HG03558 (cell line): ENCODE measurements around the gene SLC28A2.

ENCODE experiments used
- ATAC-seq: cut with Tn5 transposase; IDR thresholded peaks from one replicate; pipeline ENCODE4 v1.9.1; 2021; ENCODE audit warnings: moderate number of reproducible peaks; ENCODE audit not compliant: unreplicated experiment; ENCODE audit errors: extremely low read depth

The SLC28A2 gene

DNA sequence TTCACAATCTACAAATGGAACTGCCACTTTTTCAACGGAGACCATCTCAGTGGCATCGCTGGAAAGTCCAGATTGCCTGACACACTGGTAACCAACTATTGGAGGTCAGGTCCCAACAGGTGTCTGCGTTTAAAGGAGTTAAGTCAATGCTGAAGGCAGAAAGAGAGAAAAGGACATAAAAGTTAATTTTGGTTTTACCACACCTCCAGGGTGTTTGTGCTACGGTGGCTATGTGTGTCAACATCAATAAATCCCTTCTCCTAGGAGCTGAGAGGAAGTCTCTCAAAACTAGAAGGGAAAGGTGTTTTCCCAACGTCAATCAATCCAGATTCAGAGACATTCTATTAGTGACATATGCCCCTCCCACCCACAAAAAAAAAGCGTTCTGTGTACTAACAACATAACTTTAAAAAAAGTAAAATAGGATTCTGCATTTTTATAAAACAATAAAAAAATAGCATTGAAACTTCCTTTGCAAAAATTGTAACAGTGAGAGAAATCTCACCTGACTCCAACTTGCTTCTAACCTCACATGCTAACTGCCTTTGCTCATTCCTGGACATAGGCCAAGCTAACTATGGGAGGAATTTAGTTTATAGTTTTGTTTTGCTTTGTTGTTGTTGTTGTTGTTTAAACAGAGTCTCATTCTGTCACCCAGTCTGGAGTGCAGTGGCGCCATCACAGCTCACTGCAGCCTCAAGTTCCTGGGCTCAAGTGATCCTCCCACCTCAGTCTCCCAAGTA is 67.6 kb downstream of the SLC28A2 start:
- no peak for ATAC-seq

DNA sequence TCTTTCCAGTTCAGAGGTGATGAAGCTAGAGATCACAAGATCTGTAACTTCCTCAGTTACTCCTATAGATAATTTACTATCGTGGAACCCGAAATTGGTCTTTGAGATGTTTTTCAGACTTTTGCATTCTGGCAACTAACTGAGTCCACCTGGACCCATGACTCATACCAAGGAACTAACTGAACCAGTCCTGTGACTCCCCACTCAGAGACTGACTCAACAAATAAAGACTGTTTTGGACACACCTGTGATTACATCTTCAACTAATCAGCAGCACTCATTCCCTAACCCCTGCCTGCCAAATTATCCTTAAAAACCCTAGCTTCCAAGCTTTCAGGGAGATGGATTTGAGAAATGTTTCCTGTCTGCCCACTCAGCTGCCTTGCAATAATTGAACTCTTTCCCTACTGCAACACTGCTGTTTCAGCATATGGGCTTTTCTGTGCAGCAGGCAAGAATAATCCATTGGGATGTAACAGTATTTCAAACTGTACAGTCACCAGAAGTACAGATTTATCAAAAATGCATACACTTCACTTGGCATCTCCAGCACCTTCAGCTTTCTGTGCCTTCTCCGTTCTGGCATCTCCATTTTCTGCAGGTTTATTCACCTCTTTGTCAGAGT is 68.7 kb downstream of the SLC28A2 start:
- no peak for ATAC-seq

DNA sequence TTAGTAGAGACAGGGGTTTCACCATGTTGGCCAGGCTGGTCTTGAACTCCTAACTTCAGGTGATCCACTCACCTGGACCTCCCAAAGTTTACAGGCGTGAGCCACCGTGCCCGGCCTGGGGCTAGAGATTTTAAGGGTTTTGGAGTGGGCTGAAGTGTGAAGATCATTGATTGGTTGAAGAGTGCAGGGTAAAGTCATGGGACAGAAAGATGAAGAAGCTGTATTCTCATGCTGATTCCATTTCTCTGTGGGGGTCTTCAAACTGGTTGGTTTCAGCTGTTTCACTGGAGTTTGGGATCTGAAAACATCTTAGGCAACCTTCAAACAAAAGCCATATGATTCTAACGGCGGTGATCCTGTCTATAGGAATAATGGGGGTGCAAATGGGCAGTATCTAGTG is 74.2 kb downstream of the SLC28A2 start:
- ATAC-seq = no peak

DNA sequence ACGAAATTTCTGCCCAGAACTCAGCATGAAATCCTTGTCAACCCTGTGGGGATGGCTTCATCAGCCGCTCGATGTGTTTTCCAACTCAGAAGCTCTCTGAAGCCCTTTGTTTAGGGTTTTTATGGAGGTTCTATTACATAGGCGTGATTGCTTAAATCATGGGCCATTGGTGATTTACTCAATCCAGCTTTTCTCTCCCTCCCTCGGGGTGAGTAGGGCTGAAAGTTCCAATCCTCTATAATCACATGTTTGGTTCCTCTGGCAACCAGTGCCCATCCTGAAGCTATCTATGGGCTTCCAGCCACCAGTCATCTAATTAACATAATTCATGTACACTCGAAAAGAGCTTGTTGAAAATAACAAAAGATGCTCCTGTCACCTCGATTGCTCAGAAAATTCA is 74.7 kb downstream of the SLC28A2 start:
- no peak for ATAC-seq
